ENCODE data around the gene PLCH2.

PLCH2 gene, protein sequence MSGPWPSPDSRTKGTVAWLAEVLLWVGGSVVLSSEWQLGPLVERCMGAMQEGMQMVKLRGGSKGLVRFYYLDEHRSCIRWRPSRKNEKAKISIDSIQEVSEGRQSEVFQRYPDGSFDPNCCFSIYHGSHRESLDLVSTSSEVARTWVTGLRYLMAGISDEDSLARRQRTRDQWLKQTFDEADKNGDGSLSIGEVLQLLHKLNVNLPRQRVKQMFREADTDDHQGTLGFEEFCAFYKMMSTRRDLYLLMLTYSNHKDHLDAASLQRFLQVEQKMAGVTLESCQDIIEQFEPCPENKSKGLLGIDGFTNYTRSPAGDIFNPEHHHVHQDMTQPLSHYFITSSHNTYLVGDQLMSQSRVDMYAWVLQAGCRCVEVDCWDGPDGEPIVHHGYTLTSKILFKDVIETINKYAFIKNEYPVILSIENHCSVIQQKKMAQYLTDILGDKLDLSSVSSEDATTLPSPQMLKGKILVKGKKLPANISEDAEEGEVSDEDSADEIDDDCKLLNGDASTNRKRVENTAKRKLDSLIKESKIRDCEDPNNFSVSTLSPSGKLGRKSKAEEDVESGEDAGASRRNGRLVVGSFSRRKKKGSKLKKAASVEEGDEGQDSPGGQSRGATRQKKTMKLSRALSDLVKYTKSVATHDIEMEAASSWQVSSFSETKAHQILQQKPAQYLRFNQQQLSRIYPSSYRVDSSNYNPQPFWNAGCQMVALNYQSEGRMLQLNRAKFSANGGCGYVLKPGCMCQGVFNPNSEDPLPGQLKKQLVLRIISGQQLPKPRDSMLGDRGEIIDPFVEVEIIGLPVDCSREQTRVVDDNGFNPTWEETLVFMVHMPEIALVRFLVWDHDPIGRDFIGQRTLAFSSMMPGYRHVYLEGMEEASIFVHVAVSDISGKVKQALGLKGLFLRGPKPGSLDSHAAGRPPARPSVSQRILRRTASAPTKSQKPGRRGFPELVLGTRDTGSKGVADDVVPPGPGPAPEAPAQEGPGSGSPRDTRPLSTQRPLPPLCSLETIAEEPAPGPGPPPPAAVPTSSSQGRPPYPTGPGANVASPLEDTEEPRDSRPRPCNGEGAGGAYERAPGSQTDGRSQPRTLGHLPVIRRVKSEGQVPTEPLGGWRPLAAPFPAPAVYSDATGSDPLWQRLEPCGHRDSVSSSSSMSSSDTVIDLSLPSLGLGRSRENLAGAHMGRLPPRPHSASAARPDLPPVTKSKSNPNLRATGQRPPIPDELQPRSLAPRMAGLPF (N-terminal part only)

DNA sequence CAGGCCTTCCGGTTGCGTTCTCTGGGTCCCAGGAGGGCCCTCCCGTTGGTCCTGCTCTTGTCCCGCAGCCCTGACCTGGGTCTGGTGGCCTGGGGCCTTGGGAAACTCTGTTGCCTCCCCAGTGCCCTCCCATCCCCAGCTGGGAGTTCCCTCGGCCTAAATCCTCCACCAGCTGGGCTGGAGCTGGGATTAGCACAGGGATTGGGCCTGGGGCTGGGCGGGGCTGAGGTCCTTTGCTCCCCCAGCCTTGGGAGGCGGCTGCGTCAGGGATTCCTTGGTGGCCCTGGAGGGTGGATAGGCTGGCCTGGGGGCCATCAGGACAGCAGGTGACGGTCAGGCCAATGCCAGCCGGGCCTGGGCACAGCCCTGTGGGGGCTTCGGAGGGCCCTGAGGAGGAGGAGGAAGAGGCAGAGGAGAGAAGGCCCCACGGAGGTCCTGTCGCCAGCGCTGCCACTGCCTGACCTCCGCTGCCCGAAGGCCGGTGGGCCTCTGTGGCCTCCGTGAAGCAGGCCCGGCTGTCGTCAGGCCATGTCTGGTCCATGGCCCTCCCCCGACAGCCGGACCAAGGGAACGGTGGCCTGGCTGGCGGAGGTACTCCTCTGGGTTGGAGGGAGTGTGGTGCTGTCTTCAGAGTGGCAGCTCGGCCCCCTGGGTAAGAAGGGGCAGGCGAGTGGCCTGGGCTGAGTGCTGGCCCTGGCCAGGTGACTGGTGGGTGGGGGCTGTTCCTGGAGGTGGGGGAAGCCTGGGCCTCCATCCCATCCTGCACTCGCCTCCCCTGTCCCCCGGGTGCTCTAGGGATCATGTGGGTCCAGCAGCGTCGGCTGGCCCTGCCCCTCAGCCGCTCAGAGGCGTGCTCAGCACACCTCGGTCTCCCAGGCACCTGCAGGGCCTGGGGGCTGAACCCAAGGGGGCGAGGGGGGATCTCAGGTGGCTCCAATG lies at the start of gene PLCH2:
TSS of gene PLCH2 (plus strand) at position 229 of the 939 bp plus-strand sequence. CDS start at position 529, 300 bp downstream.
- in situ Hi-C loops (cut with HindIII; ENCODE audit: low sequenced_read_pairs), result no loop called here

DNA sequence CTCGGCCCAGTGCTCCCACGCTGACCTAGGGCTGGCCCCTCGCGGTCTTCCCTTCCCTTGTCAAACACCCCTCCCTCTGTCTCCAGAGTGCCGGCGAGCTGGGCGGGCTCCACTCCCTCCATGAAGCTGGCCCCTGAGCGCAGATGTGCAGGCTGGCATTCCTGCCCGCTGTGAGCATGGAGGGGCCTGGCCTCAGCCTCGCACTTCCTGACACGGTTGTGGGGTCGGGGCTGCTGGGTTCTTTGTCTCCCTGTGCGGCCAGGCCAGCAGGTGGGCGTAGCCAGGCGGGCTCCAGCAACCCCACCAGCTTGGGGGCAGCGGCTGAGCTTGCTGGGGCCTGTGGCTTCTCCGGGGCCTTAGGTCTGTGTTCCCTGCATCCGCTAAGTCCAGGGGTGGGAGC lies 49.5 kb upstream of the PLCH2 start:
- in situ Hi-C loops (cut with HindIII; ENCODE audit: low sequenced_read_pairs), result loop anchor here (10.0 kb wide), 1 partner anchor 88 kb away; no protein-coding TSS in a partner anchor

DNA sequence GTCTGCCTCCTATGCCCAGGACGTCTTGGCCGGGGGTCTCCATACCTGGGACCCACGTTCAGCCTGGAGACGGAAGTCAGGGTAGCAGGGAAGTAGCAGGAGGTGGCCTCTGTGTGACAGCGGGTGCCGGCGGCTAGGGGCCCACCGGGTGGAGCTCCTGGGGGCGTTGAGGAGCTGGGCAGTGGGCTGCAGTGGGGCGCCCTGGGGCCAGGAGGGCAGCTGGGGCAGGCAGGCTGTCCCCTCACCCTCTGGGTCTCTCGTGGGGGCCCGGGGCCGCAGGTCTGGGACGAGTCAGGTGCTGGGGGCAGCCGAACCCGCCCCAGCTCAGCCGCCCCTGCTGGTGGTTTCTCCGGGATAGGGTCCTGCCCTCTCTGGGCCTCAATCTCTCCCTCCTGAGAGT lies 49.0 kb upstream of the PLCH2 start:
- in situ Hi-C loops (cut with HindIII; ENCODE audit: low sequenced_read_pairs), result loop anchor here (10.0 kb wide), 1 partner anchor 88 kb away; no protein-coding TSS in a partner anchor

DNA sequence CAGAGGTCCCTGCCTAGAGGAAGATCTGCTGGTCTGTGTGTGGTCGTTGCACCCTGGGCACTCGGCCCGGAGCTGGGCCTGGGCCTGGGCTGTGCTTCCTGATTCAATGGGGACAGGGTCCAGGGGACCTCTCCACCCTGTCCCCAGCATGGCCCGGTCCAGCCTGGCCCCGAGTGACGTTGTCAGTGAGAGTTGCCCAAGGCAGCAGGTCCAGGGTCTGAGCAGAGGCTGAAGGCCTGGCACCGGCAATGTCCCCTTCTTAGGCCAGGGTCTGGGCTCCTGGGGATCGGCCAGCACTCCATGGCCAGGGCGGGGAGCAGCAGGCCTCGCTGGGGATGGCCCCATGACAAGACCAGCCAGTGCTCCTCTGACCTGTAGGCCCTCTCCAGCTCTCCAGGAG lies 48.1 kb upstream of the PLCH2 start:
- in situ Hi-C loops (cut with HindIII; ENCODE audit: low sequenced_read_pairs), result loop anchor here (10.0 kb wide), 1 partner anchor 87 kb away; no protein-coding TSS in a partner anchor

DNA sequence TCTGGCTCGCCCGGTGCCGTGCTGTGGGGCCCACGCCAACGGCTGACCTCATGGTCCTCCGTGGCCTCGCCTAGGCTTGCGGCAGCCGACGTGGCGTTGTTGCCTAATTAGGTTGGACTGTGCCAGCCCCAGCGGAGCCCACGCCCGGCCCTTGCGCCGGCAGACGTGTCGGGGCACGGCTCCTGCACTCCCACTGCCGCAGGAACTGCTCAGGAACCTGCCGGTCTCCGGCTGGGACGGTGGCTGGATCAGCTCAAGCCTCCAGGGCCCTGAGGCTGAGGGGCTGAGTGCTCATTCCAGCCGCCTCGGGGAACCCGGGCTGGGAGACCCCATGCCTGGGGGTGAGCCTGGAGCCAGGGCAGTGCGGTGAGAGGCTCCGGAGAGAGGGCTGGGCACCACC lies 47.6 kb upstream of the PLCH2 start:
- in situ Hi-C loops (cut with HindIII; ENCODE audit: low sequenced_read_pairs), result loop anchor here (10.0 kb wide), 1 partner anchor 86 kb away; no protein-coding TSS in a partner anchor

DNA sequence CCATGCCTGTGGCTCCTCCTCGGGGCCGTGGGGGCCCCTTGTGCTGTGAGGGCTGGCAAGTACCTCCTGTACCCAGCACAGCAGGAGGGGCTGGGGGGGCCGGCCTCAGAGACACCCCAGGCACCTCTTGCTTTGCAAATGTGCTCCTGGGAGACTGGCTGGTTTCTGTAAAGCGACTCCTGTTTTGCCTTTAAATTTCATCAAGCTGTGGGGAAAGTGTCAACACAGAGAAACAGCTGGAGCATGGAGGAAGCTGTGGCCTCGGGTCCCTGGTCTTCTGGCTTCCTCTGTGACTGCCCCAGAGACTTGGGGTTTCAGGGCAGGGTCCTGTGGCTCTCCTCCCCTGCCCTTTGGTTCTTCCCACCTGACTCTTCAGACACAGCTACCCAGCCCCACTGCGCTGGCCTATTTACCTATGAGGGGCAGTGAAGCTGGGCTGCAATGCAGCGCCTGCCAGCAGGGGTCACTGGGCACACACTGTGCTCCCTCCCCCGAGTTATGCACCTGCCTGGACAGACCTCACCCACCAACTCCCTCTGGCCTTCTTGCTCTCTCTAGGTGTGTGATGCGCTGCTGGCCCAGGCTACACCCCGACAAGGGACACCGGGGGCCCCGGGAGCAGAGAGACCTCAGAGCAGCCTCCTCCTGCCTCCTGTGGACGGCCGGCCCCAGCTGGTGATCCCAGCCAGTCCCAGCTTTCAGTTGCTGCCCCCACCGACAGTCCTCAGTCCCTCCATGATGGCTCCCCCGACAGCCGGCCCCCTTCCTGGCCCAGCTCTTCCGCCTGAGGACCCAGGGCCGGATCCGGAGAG lies 46.1 kb upstream of the PLCH2 start:
- in situ Hi-C loops (cut with HindIII; ENCODE audit: low sequenced_read_pairs), result loop anchor here (10.0 kb wide), 1 partner anchor 85 kb away; no protein-coding TSS in a partner anchor

DNA sequence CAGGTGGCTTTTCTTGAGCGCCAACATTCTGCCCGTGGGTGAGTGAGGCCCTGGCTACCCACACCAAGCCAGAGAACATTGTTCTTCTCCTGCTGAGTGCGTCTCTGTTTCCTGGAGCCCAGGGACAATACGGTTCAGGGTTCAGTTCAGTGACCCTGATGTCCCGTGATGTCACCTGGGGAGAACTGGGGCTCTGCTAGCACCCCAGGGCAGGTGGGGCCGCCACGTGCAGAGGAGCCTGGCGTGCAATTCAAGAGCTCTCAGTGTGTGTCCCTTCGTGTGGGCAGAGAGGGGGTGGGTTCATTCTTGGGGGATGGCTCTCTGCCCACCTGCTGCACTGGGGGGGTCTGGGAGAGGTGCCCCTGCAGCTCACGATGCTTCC lies 45.5 kb upstream of the PLCH2 start:
- in situ Hi-C loops (cut with HindIII; ENCODE audit: low sequenced_read_pairs), result no loop called here

DNA sequence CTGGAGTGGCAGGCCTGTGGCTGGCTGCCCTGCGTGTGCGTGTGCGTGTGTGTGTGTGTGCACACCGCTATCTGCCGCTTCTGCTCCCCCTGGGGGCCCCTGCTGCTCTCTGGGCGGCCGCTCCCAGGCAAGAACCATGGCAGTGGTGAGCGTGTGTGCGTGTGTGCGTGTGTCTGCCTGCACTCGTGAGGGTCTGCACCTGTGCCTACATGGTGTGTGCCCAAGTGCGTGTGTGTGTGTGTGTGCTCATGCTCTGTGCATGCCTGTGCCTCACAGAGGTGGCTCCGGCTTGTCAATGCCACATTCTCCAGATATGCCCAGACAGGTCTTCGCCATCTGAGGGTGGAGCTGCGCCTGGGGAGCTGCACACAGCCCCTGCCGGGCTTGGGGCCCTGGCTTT lies 45.0 kb upstream of the PLCH2 start:
- in situ Hi-C loops (cut with HindIII; ENCODE audit: low sequenced_read_pairs), result no loop called here

DNA sequence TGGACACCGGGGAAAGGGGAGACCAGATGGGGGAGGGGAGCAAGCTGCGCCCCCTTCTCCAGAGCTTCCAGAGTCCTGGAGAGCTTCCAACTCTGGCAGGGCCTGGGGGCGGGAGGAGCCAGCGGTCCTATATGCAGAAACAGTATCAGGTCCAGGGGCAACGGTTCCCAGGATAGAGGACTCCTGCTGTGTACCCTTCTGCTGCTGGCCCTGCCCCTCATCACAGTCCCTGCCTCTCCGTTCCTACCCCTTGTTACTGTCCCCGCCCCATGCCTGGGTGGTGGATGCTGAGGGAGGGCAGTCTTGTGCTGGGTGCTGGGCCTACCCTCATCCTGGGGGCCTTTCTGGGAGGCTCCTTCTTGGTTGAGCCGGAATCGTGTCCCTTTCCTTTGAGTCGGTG lies 44.6 kb upstream of the PLCH2 start:
- in situ Hi-C loops (cut with HindIII; ENCODE audit: low sequenced_read_pairs), result no loop called here

DNA sequence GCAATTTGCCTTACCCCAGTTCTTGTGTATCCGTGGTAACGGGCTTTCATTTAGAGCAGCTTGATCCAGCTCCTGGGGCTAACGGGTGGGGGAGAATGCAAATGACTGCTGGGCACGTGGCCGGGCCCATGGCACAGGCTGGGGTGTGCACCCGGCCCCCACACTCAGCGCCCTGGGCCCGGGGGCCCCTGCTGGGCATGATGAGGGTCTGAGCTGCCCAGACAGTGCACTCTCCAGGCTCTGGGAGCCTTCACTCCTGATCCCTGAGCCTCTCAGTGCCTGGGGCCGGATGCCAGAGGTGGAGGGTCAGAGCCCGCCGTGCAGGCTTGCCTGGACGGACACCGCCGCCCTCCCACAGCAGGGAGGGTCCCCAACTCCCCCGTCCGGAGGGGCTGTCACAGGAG lies 43.6 kb upstream of the PLCH2 start:
- in situ Hi-C loops (cut with HindIII; ENCODE audit: low sequenced_read_pairs), result no loop called here

DNA sequence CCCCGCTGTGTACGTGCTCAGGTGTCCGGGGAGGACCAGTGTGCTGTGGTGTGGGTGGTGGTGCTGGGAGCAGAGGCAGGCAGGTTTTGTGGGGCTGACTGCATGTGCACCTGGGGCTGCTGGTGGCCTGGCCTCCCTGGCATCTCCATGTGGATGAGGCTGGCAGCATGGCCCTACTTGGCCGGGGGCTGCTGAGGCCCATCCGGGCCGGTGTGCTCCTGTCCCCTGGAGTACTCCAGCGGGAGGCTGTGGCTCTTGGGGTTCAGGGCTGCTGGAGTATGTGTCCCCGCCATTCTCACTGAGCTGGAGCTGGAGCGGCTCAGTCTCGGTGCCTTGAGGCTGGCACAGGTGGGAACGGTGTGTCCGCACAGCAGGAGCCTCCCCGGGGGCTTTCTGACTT lies 42.9 kb upstream of the PLCH2 start:
- in situ Hi-C loops (cut with HindIII; ENCODE audit: low sequenced_read_pairs), result no loop called here

DNA sequence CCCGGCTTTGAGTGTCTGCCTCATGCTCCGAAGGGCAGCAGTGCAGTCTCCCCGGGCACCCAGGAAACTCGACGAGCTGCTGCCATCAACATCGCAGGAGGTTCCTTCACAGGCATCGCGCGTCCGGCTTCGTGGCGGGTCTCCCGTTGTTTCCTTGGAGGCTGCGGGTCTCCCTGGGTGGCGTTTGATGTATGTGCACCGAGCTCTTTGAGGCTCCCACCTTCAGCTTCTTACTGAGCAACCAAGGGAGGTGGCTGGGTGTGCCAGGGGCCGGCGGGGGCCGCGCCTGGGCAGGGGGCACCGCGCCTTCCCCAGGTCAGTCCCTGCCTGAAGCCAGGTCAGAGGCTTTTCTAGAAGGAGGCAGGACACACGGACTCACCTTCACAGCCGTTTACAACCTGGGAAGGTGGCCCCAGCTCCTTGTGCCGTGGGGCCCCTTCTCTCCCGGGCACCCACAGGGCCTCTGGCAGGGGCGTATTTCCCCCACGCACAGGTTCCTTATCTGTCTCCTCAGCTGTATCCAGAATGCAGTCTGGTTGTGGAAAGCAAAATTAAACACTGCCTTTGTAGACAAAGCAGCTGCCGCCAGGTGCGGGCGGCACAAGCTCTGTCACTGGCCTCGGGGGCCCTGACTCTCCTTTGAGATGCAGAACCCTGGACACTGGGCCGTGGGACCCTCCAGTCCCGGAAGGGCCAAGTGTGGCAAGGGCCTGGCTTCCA lies 42.0 kb upstream of the PLCH2 start:
- in situ Hi-C loops (cut with HindIII; ENCODE audit: low sequenced_read_pairs), result no loop called here

DNA sequence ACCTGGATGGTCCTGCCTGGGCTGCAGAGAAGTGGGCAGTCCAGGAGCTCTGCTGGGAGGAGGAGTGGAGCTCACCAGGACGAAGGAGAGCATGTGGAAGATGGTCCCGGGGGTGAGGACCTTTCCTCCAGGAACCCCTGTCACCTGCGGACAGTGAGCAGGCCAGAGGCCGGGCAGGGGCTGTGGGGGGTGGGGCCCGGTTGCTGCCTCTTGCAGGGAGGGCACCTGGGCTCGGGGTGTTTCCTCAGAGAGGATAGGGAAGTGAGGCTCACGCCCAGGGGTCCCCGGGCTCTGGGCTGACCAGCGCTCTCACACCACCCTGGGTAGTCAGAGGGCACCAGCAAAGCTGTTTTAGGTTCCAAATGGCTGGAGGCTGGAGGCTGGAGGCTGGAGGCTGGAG lies 41.0 kb upstream of the PLCH2 start:
- in situ Hi-C loops (cut with HindIII; ENCODE audit: low sequenced_read_pairs), result no loop called here

DNA sequence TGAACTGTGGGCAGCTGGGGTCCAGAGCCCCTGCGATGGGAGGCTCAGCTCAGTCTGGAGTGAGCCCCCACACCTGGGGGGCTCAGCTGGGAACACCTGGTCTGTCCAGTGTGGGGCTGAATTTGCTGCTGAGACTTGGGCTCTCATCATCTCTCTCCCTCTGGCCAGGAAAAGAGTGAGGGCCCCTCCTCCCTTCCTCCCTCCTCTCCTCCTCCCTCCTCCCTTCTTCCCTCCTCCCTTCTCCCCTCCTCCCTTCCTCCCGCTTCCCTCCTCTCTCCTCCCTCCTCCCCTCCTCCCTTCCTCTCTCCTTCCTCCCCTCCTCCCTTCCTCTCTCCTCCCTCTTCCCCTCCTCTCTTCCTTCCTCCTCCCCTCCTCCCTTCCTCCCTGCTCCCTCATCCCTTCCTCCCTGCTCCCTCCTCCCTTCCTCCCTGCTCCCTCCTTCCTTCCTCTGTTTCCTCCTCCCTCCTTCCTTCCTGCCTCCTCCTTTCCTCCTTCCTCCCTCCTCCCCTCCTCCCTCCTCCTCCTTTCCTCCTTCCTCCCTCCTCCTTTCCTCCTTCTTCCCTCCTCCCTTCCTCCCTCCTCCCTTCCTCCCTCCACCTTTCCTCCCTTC lies 40.2 kb upstream of the PLCH2 start:
- in situ Hi-C loops (cut with HindIII; ENCODE audit: low sequenced_read_pairs), result no loop called here

DNA sequence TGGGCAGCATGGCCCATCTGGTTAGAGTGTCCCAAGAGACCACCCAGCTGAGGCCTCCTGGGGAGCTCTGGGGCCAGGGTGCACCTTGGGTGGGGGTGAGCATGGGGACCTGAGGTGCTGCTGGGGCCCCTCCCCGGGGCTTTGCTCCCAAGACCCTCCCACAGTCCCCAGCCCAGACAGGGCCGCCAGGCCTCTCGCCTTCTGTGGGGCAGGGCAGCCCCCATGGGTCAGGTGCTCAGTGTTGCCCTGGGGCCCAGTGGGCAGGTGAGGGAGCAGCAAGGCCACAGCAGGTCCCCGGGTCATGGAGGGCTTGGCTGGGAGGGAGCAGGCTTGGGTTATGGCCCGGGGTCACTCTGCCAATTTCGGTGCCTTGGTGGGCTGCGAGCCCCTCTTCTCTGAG lies 39.2 kb upstream of the PLCH2 start:
- in situ Hi-C loops (cut with HindIII; ENCODE audit: low sequenced_read_pairs), result no loop called here

DNA sequence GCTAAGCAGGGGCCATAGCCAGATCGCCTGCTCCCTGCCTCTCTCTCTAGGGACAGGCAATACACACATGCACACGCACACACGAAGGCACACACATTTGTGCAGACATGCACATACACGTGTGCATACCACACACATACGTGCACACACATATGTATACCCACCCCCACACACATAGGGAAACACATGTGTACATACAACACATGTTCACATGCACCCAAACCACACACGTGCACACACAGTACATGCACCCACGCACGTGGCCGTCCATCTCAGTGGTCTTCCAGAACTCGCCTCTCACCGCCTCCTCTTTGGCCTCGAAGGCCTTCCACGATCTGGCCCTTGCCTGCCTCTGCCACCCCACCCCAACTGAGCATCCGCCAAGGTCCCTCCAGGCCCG lies 38.5 kb upstream of the PLCH2 start:
- in situ Hi-C loops (cut with HindIII; ENCODE audit: low sequenced_read_pairs), result no loop called here

DNA sequence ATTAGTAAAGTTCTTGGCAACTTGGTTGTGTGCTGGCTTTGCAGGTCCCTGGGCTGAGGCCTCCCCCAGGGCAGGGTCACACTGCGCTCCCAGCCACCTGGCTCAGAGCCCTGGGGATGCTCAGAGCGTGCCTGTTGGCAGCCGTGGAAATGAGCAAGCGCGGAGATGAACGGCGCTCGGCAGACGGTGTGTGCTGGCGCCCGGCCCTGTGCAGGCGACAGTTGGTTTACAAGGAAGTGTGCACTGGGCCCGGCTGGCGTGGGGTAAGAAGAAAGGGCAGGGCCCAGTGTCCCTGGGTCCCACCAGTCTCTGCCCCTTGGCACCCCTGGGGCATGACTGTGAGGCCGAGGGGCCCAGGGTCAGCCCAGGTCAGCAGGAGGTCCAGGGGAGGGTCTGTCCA lies 38.1 kb upstream of the PLCH2 start:
- in situ Hi-C loops (cut with HindIII; ENCODE audit: low sequenced_read_pairs), result no loop called here

DNA sequence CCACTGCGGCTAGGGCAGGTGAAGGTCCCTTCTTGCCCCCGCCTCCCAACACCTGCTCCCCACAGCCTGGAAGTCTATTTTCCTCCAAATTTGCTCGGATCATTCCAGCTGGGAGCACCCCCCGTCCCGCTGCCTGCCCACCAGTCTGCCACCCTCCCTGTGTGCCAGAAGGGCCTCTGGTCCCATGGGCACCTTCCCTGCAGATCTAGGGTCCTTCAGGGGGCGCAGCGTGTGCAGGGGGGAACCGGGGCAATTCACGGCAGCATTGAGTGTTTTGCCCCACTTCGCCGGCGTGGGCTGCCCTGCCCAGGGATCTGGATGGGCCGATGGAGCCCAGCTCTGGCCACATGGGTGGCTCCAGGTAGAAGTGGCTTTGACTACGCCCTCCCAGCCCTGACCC lies 37.4 kb upstream of the PLCH2 start:
- in situ Hi-C loops (cut with HindIII; ENCODE audit: low sequenced_read_pairs), result no loop called here

Measured in DLD1 (cell line).